Measurements from ENCODE around the gene SNTG2.

Gene SNTG2

GRCh38 chr2:929011-929735, 21.5 kb upstream of the SNTG2 start:
- DNase-seq = no peak

- DNase-seq = no peak
Measured at GRCh38 chr2:929925-930324, 20.7 kb upstream of the SNTG2 start.

- DNase-seq = no peak
Measured at GRCh38 chr2:930935-931334, 19.7 kb upstream of the SNTG2 start.

GRCh38 chr2:932320-933115, 18.1 kb upstream of the SNTG2 start:
- no peak for DNase-seq

GRCh38 chr2:933734-934295, 16.8 kb upstream of the SNTG2 start:
- no peak for DNase-seq

- DNase-seq = no peak
Measured at GRCh38 chr2:937530-937929, 13.1 kb upstream of the SNTG2 start.

- DNase-seq = no peak
Measured at GRCh38 chr2:938181-939005, 12.3 kb upstream of the SNTG2 start.

- no peak for DNase-seq
Measured at GRCh38 chr2:939936-940601, 10.6 kb upstream of the SNTG2 start.

GRCh38 chr2:941871-942270, 8.8 kb upstream of the SNTG2 start:
- DNase-seq = no peak

- DNase-seq = no peak
Measured at GRCh38 chr2:942775-943460, 7.7 kb upstream of the SNTG2 start.

GRCh38 chr2:943461-943797, 7.2 kb upstream of the SNTG2 start:
- no peak for DNase-seq

- no peak for DNase-seq
Measured at GRCh38 chr2:943821-944220, 6.8 kb upstream of the SNTG2 start.

GRCh38 chr2:944693-945092, 6.0 kb upstream of the SNTG2 start:
- DNase-seq = no peak

- DNase-seq = no peak
Measured at GRCh38 chr2:945104-945503, 5.5 kb upstream of the SNTG2 start.

- no peak for DNase-seq
Measured at GRCh38 chr2:946073-946948, 4.3 kb upstream of the SNTG2 start.

- DNase-seq = no peak
Measured at GRCh38 chr2:949384-950079, 1.1 kb upstream of the SNTG2 start.

- DNase-seq = no peak
Measured at GRCh38 chr2:951224-952006, 766 bp downstream of the SNTG2 start.

- DNase-seq = no peak
Measured at GRCh38 chr2:953408-953807, 2.8 kb downstream of the SNTG2 start.

GRCh38 chr2:953975-954686, 3.5 kb downstream of the SNTG2 start:
- no peak for DNase-seq

All from stimulated activated CD4-positive, alpha-beta T cell treated with anti-CD3 and anti-CD28 coated beads, Interleukin-1b, Interleukin-23, amount 100 ng/mL, for 48 hours (primary cell).